H1 (cell line): ENCODE results near the gene PUS3. TPM values are rescaled to one million over a fixed set of nuclear protein-coding genes. Genes with fewer than 3 reads are reported as not detected.

ENCODE experiments used
- CTCF ChIA-PET: fragments of 300-600 bp; sonication (Branson Sonifier 250); formaldehyde crosslinking; loops from one replicate; lab custom pipeline; 2021; ENCODE audit not compliant: partially characterized antibody; lab: Charles Lee
- POLR2A ChIA-PET: fragments of 300-600 bp; sonication (Branson Sonifier 250); formaldehyde crosslinking; loops from one replicate; lab custom pipeline; 2021; ENCODE audit warnings: inconsistent platforms; ENCODE audit not compliant: partially characterized antibody; lab: Charles Lee
- DNase-seq, 2 experiments: peaks; one replicate each; pipeline versions ENCODE4 v3.0.0 to v3.0.0-alpha.2; 2010 to 2022; ENCODE audit warnings: low spot score in 2 of 2, low read depth in 1 of 2, mixed read lengths in 1 of 2
- FAIRE-seq: peaks from 2 replicates; lab custom pipeline; 2011; peaks lifted over from hg19 to GRCh38; lab: Jason Lieb, UNC
- H2AFZ ChIP-seq: 2 replicates; pipeline ENCODE4 v1.8.1; 2012; ENCODE audit warnings: low read length, inconsistent platforms
- H2AK5ac ChIP-seq: 2 replicates; pipeline ENCODE4 v1.6.1; 2013; ENCODE audit warnings: low read depth, low read length
- H2BK120ac ChIP-seq: replicated peaks from 2 replicates; pipeline ENCODE3; 2013; ENCODE audit warnings: low read depth, low read length, inconsistent platforms
- H2BK12ac ChIP-seq: 2 replicates; pipeline ENCODE4 v1.6.1; 2013; ENCODE audit warnings: low read depth, low read length
- H2BK15ac ChIP-seq: 2 replicates; pipeline ENCODE4 v1.6.1; 2013; ENCODE audit warnings: low read length
- H2BK20ac ChIP-seq: 2 replicates; pipeline ENCODE4 v1.6.1; 2013; ENCODE audit warnings: low read length
- H2BK5ac ChIP-seq: 2 replicates; pipeline ENCODE4 v1.6.1; 2013; ENCODE audit warnings: low read depth, low read length
- H3K14ac ChIP-seq: 2 replicates; pipeline ENCODE4 v1.6.1; 2013; ENCODE audit warnings: inconsistent platforms; ENCODE audit not compliant: insufficient read length
- H3K18ac ChIP-seq: 2 replicates; pipeline ENCODE4 v1.6.1; 2013; ENCODE audit warnings: low read length; ENCODE audit errors: extremely low read depth
- H3K23ac ChIP-seq: 2 replicates; pipeline ENCODE4 v1.6.1; 2013; ENCODE audit warnings: inconsistent platforms; ENCODE audit not compliant: insufficient read length
- H3K23me2 ChIP-seq: 2 replicates; pipeline ENCODE4 v1.6.1; 2013; ENCODE audit warnings: low read depth, low read length
- H3K27ac ChIP-seq: 2 replicates; pipeline ENCODE4 v1.6.1; 2011; ENCODE audit warnings: low read depth, low read length, inconsistent platforms
- H3K27me3 ChIP-seq, 4 experiments: replicated peaks in 1 of 4; 1 replicate in 1 of 4; 2 replicates in 3 of 4; pipeline versions ENCODE4 v1.6.1 to v1.8.1; 2011 to 2013; ENCODE audit warnings: low read length in 3 of 4, mild to moderate bottlenecking in 3 of 4, inconsistent platforms in 2 of 4, mixed read lengths in 2 of 4, moderate library complexity in 1 of 4; ENCODE audit not compliant: control insufficient read depth in 3 of 4, insufficient read depth in 3 of 4; ENCODE audit errors: extremely low read depth in 1 of 4
- H3K36me3 ChIP-seq, 4 experiments: 2 replicates each; pipeline versions ENCODE4 v1.6.1 to v1.8.1; 2011 to 2013; ENCODE audit warnings: mild to moderate bottlenecking in 4 of 4, low read length in 3 of 4, moderate library complexity in 2 of 4, control low read depth in 1 of 4, inconsistent platforms in 1 of 4; ENCODE audit not compliant: insufficient read depth in 4 of 4, control insufficient read depth in 2 of 4
- H3K4ac ChIP-seq: replicated peaks from 2 replicates; pipeline ENCODE3; 2013; ENCODE audit warnings: low read length, low read depth, mixed read lengths, inconsistent platforms; ENCODE audit not compliant: insufficient read length
- H3K4me1 ChIP-seq, 4 experiments: replicated peaks in 1 of 4; 1 replicate in 1 of 4; 2 replicates in 3 of 4; pipeline versions ENCODE4 v1.6.1 to v1.8.1; 2011 to 2013; ENCODE audit warnings: low read length in 3 of 4, inconsistent platforms in 2 of 4, mixed read lengths in 1 of 4; ENCODE audit not compliant: insufficient read depth in 4 of 4, control insufficient read depth in 3 of 4
- H3K4me2 ChIP-seq, 2 experiments: 2 replicates each; pipeline versions ENCODE4 v1.6.1 to v1.8.1; 2011 to 2013; ENCODE audit warnings: low read depth in 2 of 2, low read length in 2 of 2, control low read depth in 1 of 2, inconsistent platforms in 1 of 2, mild to moderate bottlenecking in 1 of 2; ENCODE audit not compliant: insufficient read depth in 1 of 2
- H3K4me3 ChIP-seq, 4 experiments: fragments of 200-600, 300-600 bp in 1 of 4; sonication (generic), shearing (Covaris generic), sonication (Bioruptor Twin) in 1 of 4; 2 replicates each; pipeline versions ENCODE4 v1.5.1 to v1.8.1; 2011 to 2016; ENCODE audit warnings: low read length in 4 of 4, low read depth in 3 of 4, control low read depth in 2 of 4, inconsistent platforms in 2 of 4, mild to moderate bottlenecking in 2 of 4, mixed read lengths in 1 of 4, moderate library complexity in 1 of 4; ENCODE audit not compliant: insufficient read depth in 2 of 4; ENCODE audit errors: extremely low read depth in 1 of 4
- H3K56ac ChIP-seq: replicated peaks from 2 replicates; pipeline ENCODE3; 2013; ENCODE audit warnings: low read depth, mild to moderate bottlenecking, mixed read lengths, low read length, inconsistent platforms; ENCODE audit not compliant: insufficient read length
- H3K79me1 ChIP-seq: 2 replicates; pipeline ENCODE4 v1.6.1; 2013; ENCODE audit warnings: low read depth, low read length, control low read depth
- H3K79me2 ChIP-seq, 2 experiments: 2 replicates each; pipeline versions ENCODE4 v1.6.1 to v1.8.1; 2012 to 2013; ENCODE audit warnings: low read length in 2 of 2, mild to moderate bottlenecking in 2 of 2, inconsistent platforms in 1 of 2; ENCODE audit not compliant: insufficient read depth in 2 of 2, control insufficient read depth in 1 of 2
- H3K9ac ChIP-seq, 4 experiments: replicated peaks in 1 of 4; 1 replicate in 1 of 4; 2 replicates in 3 of 4; pipeline versions ENCODE4 v1.6.1 to v1.8.1; 2011 to 2013; ENCODE audit warnings: low read depth in 3 of 4, low read length in 3 of 4, control low read depth in 2 of 4, mild to moderate bottlenecking in 2 of 4, moderate library complexity in 2 of 4, inconsistent platforms in 1 of 4; ENCODE audit errors: extremely low read depth in 1 of 4
- H3K9me3 ChIP-seq, 2 experiments: 2 replicates each; pipeline versions ENCODE4 v1.6.1 to v1.8.1; 2012 to 2013; ENCODE audit warnings: mild to moderate bottlenecking in 2 of 2, moderate library complexity in 2 of 2, control low read depth in 1 of 2, inconsistent platforms in 1 of 2, low read depth in 1 of 2, low read length in 1 of 2, mixed read lengths in 1 of 2; ENCODE audit not compliant: insufficient read depth in 2 of 2
- H4K20me1 ChIP-seq, 2 experiments: replicated peaks in 1 of 2; 2 replicates each; pipeline versions ENCODE3 to v1.8.1; 2011 to 2013; ENCODE audit warnings: inconsistent platforms in 2 of 2, low read length in 2 of 2, mild to moderate bottlenecking in 1 of 2; ENCODE audit not compliant: insufficient read depth in 2 of 2, control insufficient read depth in 1 of 2
- H4K5ac ChIP-seq: 2 replicates; pipeline ENCODE4 v1.6.1; 2013; ENCODE audit warnings: low read length, low read depth, mixed read lengths, inconsistent platforms; ENCODE audit not compliant: insufficient read length
- H4K8ac ChIP-seq: 2 replicates; pipeline ENCODE4 v1.8.0; 2013; ENCODE audit warnings: mild to moderate bottlenecking, moderate library complexity, low read length, inconsistent platforms; ENCODE audit not compliant: insufficient read depth; ENCODE audit errors: extremely low read depth
- H4K91ac ChIP-seq: replicated peaks from 2 replicates; pipeline ENCODE3; 2013; ENCODE audit warnings: low read length, mixed read lengths, inconsistent platforms; ENCODE audit not compliant: insufficient read length
- CBX5 ChIP-seq: fragments of 300-800, 300-1000 bp; sonication (generic); IDR thresholded peaks from 2 replicates; pipeline ENCODE4 v1.7.1; 2016; ENCODE audit warnings: antibody characterized with exemption, low read length, low read depth
- CBX8 ChIP-seq: fragments of 300-800, 300-1000 bp; sonication (generic); IDR thresholded peaks from 2 replicates; pipeline ENCODE4 v1.7.1; 2016; ENCODE audit warnings: low read depth, low read length, borderline replicate concordance
- CREB1 ChIP-seq: IDR thresholded peaks from 2 replicates; pipeline ENCODE4 v1.6.1; 2012; ENCODE audit warnings: inconsistent platforms
- NANOG ChIP-seq: IDR thresholded peaks from 2 replicates; pipeline ENCODE4 v1.6.1; 2011; ENCODE audit warnings: low read length, low read depth, mild to moderate bottlenecking, inconsistent platforms; ENCODE audit not compliant: insufficient read depth, poor library complexity, severe bottlenecking
- POU5F1 ChIP-seq: IDR thresholded peaks from 2 replicates; pipeline ENCODE4 v1.6.1; 2011; ENCODE audit warnings: low read depth, mild to moderate bottlenecking, low read length, moderate library complexity
- RFX5 ChIP-seq: IDR thresholded peaks from 2 replicates; pipeline ENCODE4 v1.6.1; 2011; ENCODE audit warnings: low read depth, low read length, improper control_type of control experiment, borderline replicate concordance
- SP4 ChIP-seq: IDR thresholded peaks from 2 replicates; pipeline ENCODE4 v1.6.1; 2012; ENCODE audit warnings: low read length, inconsistent platforms
- SUZ12 ChIP-seq: fragments of 200-600 bp; sonication (generic); IDR thresholded peaks from 2 replicates; pipeline ENCODE4 v1.6.1; 2012; ENCODE audit warnings: mild to moderate bottlenecking, inconsistent platforms, low read length, moderate library complexity, mixed read lengths
- TAF7 ChIP-seq: optimal IDR thresholded peaks from 2 replicates; pipeline ENCODE3; 2011; ENCODE audit warnings: low read depth, mild to moderate bottlenecking, inconsistent platforms, low read length, moderate library complexity, borderline replicate concordance
- TEAD4 ChIP-seq: IDR thresholded peaks from 2 replicates; pipeline ENCODE4 v1.6.1; 2012; ENCODE audit warnings: low read depth, low read length, inconsistent platforms, mixed read lengths
- WGBS, 2 experiments: shearing (Covaris generic) in 1 of 2; methylation state at CpG; one replicate each; pipeline versions ENCODE4 v1.1.6 to v1.1.7; 2013 to 2015; ENCODE audit warnings: low lambda C conversion rate in 2 of 2, mixed read lengths in 2 of 2, inconsistent platforms in 1 of 2, low coverage in 1 of 2, missing lambda C conversion rate in 1 of 2; ENCODE audit not compliant: insufficient replicate concordance in 2 of 2, insufficient coverage in 1 of 2, insufficient read length in 1 of 2; ENCODE audit errors: extremely low coverage in 1 of 2, missing lambda C conversion rate in 1 of 2; 5-methylcytosine and 5-hydroxymethylcytosine counted together
- polyA plus RNA-seq, 7 experiments: library from polyadenylated mRNA; depleted of rRNA in 3 of 7; stranded (reverse) in 5 of 7; unstranded in 2 of 7; fragments of >200 nt in 5 of 7; fragments of 200-250 nt in 2 of 7; gene quantifications; 1 replicate in 5 of 7; 2 replicates in 1 of 7; 4 replicates in 1 of 7; pipeline versions ENCODE4 v1.2.1 to v1.2.3, GENCODE V29; 2011 to 2013; ENCODE audit warnings: missing spikeins in 2 of 7, mixed read lengths in 2 of 7
- total RNA-seq: library from RNA; stranded (reverse); fragmentation: NEBNext Ultra II Directional; extraction: Animal tissue kit (Norgen Biotek cat#: 25700); gene quantifications from 2 replicates; pipeline ENCODE4 v1.2.1, GENCODE V29; 2021

Gene PUS3
- total and polyA plus RNA-seq, 2 of the 8 experiments (the other 6 are each of a cell fraction or from before 2014, with no cell fraction given): 8.7 to 22.6 TPM

- 55% methylated on average over 10 of the region's 10 CpGs; no CpG with 5 or more reads in 1 of the 2 experiments for WGBS, 2 experiments
- TF ChIP-seq TEAD4 (0 out of 2 replicates have a peak, but pooled peaks have one; percentile 32), CBX5 (no peak), POU5F1 (no peak), CREB1 (no peak), SUZ12 (no peak), RFX5 (no peak), NANOG (peak; percentile 3), TAF7 (no peak), SP4 (no peak), CBX8 (no peak)
Measured at GRCh38 chr11:125871391-125872137, 31.4 kb downstream of the PUS3 start.

More at GRCh38 chr11:125871391-125872137, 31.4 kb downstream of the PUS3 start:
- no peaks in the 10 kb centered on the region; a peak in 1 of 7 replicates for H3K4me1 ChIP-seq
- no peak overlapping the region for H4K91ac ChIP-seq
- ChIA-PET POLR2A (no interaction called here), CTCF (interaction anchor here (0.8 to 1.7 kb wide), 12 partner anchors 8 to 1109 kb away, joined by 3 to 15 read pairs (median 4); partner anchors contain the start of gene PATE1)
- peak in 1 of 2 experiments; percentile 87 for DNase-seq
- H3K18ac ChIP-seq: no peak overlapping the region
- no peak overlapping the region for H3K4ac ChIP-seq
- no peak overlapping the region for H2BK5ac ChIP-seq
- no peaks in the 10 kb centered on the region for H3K36me3 ChIP-seq
- H3K4me3 ChIP-seq: no peak overlapping the region
- no peak overlapping the region for H3K14ac ChIP-seq
- H2BK120ac ChIP-seq: no peak overlapping the region
- H2AFZ ChIP-seq: no peak overlapping the region
- no peak overlapping the region for H3K9ac ChIP-seq
- peaks cover 0 to 2% of the 10 kb centered on the region in 2 experiments; a peak in 1 of 4 replicates for H3K9me3 ChIP-seq
- H3K4me2 ChIP-seq: no peak overlapping the region
- H2BK12ac ChIP-seq: no peak overlapping the region
- no peaks in the 10 kb centered on the region for H3K79me2 ChIP-seq
- no peak overlapping the region for H3K23ac ChIP-seq
- no peak overlapping the region for H4K8ac ChIP-seq
- no peaks in the 10 kb centered on the region for H3K79me1 ChIP-seq
- peak; percentile 99 for FAIRE-seq
- no peak overlapping the region for H4K5ac ChIP-seq
- no peak overlapping the region for H2BK20ac ChIP-seq
- no peaks in the 10 kb centered on the region for H4K20me1 ChIP-seq
- no peak overlapping the region for H2AK5ac ChIP-seq
- 0 out of 2 replicates have a peak, but pooled peaks cover 2% of the 10 kb centered on the region for H3K23me2 ChIP-seq
- H3K56ac ChIP-seq: no peak overlapping the region
- no peak overlapping the region for H2BK15ac ChIP-seq
- H3K27ac ChIP-seq: no peak overlapping the region
- no peaks in the 10 kb centered on the region for H3K27me3 ChIP-seq
